Immature natural killer cell (primary cell): ENCODE results near the gene GALNT9. TPM values are rescaled to one million over a fixed set of nuclear protein-coding genes. Genes with fewer than 3 reads are reported as not detected.

Source experiments
- DNase-seq, 3 donors: peaks; one replicate each; pipeline ENCODE4 v3.0.0; 2022; ENCODE audit warnings: mixed read lengths in 1 of 3
- H3K27ac Mint-ChIP-seq, 6 donors: one replicate each; pipeline ENCODE4 v1.8.0; 2020; ENCODE audit warnings: mixed read lengths in 6 of 6, mild to moderate bottlenecking in 5 of 6, inconsistent platforms in 4 of 6, moderate library complexity in 3 of 6
- H3K27me3 Mint-ChIP-seq, 3 donors: one replicate each; pipeline ENCODE4 v1.8.0; 2020 to 2021; ENCODE audit warnings: low read depth in 3 of 3, mild to moderate bottlenecking in 3 of 3, mixed read lengths in 3 of 3, moderate library complexity in 3 of 3, inconsistent platforms in 1 of 3
- H3K36me3 Mint-ChIP-seq, 3 donors: one replicate each; pipeline ENCODE4 v1.8.0; 2020; ENCODE audit warnings: mixed read lengths in 3 of 3, inconsistent platforms in 2 of 3, mild to moderate bottlenecking in 2 of 3
- H3K4me1 Mint-ChIP-seq, 2 donors: one replicate each; pipeline ENCODE4 v1.8.0; 2020; ENCODE audit warnings: inconsistent platforms in 2 of 2, mild to moderate bottlenecking in 2 of 2, mixed read lengths in 2 of 2, moderate library complexity in 1 of 2
- H3K4me3 Mint-ChIP-seq, 5 donors: one replicate each; pipeline ENCODE4 v1.8.0; 2020; ENCODE audit warnings: mild to moderate bottlenecking in 5 of 5, mixed read lengths in 5 of 5, inconsistent platforms in 3 of 5, moderate library complexity in 3 of 5
- H3K9me3 Mint-ChIP-seq, 6 donors: one replicate each; pipeline ENCODE4 v1.8.0; 2020; ENCODE audit warnings: mild to moderate bottlenecking in 6 of 6, mixed read lengths in 6 of 6, inconsistent platforms in 4 of 6, moderate library complexity in 3 of 6
- polyA plus RNA-seq, 3 donors: library from polyadenylated mRNA; unstranded; fragments of 300-500 nt; fragmentation: Illumina TruSeq; gene quantifications; one replicate each; pipeline ENCODE4 v1.2.3, GENCODE V29; 2021

GALNT9 gene
- polyA plus RNA-seq, 3 donors from 2014 or later = not detected

DNA sequence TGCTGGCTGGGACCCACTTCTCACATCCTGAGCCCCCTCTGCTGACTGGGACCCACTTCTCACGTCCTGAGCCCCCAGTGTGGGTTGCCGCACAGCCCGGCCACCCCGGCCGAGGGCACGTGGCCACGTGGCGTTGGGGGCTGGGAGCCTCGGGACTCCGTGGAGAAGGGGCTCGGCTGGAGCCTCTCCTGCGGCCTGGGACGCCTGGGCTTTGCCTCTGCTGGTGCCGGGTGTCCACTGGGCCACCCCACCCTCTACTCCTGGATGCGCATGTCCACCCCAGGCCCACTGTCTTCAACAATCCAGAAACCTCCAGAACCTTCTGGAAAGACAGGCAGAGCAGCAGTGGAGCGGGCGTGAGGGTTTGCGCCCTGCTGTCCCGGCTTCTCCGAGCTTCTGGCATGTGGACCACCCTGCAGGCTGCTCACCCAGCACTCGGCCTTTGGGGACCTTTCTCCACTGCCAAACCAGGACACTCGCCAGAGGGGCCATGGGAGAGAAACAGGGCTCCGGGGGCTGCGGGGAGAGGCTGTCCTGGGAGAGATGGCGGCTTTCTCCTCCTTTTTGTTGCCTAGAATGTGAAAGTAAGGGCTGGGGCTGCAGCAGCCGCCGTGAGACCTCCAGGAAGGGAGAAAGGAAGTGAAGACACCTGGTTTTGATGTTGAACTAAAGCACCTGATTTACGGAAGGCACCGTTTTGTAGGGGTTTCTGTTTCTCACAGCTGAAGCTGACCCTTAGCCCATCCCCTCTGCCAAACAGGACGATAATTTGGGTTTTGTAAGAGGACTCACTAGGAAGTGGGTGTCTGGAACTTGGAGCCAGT is 155.2 kb downstream of the GALNT9 start:
- no peak for DNase-seq
- Mint-ChIP-seq H3K9me3 (no peaks in the 10 kb centered on the region), H3K4me3 (no peak overlapping the region), H3K36me3 (no peaks in the 10 kb centered on the region), H3K27ac (no peak overlapping the region), H3K4me1 (no peaks in the 10 kb centered on the region), H3K27me3 (peaks cover 2 to 6% (median 4%) of the 10 kb centered on the region in 3 donors)

- no peak overlapping the region for H3K4me3 Mint-ChIP-seq
- no peaks in the 10 kb centered on the region for H3K9me3 Mint-ChIP-seq
- no peaks in the 10 kb centered on the region for H3K4me1 Mint-ChIP-seq
- no peaks in the 10 kb centered on the region for H3K36me3 Mint-ChIP-seq
- peaks cover 2 to 4% (median 3%) of the 10 kb centered on the region in 3 donors for H3K27me3 Mint-ChIP-seq
- no peak overlapping the region for H3K27ac Mint-ChIP-seq
- no peak for DNase-seq
These were observed 156.0 kb downstream of the GALNT9 start for GRCh38 chr12:132173135-132174014.

DNA sequence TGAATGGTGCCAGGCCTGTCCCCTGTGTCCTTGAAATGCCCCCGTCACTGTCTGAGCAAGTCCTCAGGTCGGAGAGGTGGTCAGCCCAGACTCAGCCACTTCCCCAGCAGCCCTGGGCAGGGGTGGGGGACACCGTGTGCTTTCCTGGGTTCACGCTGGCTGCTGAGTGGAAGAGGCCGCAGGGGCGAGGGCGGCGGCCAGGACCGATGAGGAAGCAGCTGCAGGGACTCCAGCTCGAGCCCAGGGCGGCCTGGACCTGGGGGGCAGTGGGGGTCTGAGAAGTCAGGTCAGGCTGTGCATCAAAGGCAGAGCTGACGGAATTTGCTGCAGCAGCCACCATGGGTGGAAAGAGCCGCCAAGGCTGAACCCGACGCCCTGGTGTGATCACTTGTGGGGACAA is 156.8 kb downstream of the GALNT9 start:
- Mint-ChIP-seq H3K27ac (no peak overlapping the region), H3K4me1 (no peaks in the 10 kb centered on the region), H3K9me3 (no peaks in the 10 kb centered on the region), H3K27me3 (peaks cover 2 to 4% (median 2%) of the 10 kb centered on the region in 3 donors), H3K4me3 (no peak overlapping the region), H3K36me3 (no peaks in the 10 kb centered on the region)
- no peak for DNase-seq

DNA sequence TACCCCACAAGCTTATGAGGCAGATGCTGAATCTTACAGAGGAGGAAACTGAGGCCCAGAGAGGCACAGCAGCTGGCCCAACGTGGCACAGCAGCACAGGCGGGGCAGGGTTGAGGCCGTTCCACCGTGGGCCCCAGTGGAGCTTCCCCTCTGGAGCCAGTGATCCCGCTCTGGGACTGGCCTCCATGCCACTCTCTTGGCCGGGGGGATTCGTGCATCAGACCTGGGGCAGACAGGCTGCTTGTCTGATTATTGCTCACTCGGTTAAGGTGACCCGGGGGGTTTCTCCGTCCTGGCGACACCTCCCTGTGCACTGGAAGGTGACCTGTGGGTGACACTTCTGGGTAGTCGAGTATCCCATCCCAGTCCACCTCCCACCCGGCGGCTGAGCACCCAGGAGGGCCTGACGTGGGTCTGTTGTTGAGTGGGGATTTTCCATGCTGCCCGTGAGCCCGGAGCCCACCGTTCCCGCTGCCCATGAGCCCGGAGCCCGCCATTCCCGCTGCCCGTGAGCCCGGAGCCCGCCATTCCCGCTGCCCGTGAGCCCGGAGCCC is 157.3 kb downstream of the GALNT9 start:
- H3K36me3 Mint-ChIP-seq = no peaks in the 10 kb centered on the region
- DNase-seq = no peak

GRCh38 chr12:132171293-132171967 is 158.0 kb downstream of the GALNT9 start:
- Mint-ChIP-seq H3K36me3 (no peaks in the 10 kb centered on the region), H3K9me3 (no peaks in the 10 kb centered on the region), H3K27ac (no peak overlapping the region), H3K4me1 (no peaks in the 10 kb centered on the region), H3K4me3 (no peak overlapping the region), H3K27me3 (peaks cover 2 to 4% (median 2%) of the 10 kb centered on the region in 3 donors)
- DNase-seq = no peak

More for the DNA sequence above, 157.3 kb downstream of the GALNT9 start:
- Mint-ChIP-seq H3K4me3 (no peak overlapping the region), H3K4me1 (no peaks in the 10 kb centered on the region), H3K27ac (no peak overlapping the region), H3K27me3 (peaks cover 2 to 4% (median 2%) of the 10 kb centered on the region in 3 donors), H3K9me3 (no peaks in the 10 kb centered on the region)

GRCh38 chr12:132170637-132171292 is 158.6 kb downstream of the GALNT9 start:
- peaks cover 2 to 4% (median 2%) of the 10 kb centered on the region in 3 donors for H3K27me3 Mint-ChIP-seq
- H3K36me3 Mint-ChIP-seq = no peaks in the 10 kb centered on the region
- no peaks in the 10 kb centered on the region for H3K4me1 Mint-ChIP-seq
- no peak for DNase-seq
- no peak overlapping the region for H3K27ac Mint-ChIP-seq
- no peak overlapping the region for H3K4me3 Mint-ChIP-seq
- H3K9me3 Mint-ChIP-seq = no peaks in the 10 kb centered on the region

- no peak overlapping the region for H3K27ac Mint-ChIP-seq
- no peak overlapping the region for H3K4me3 Mint-ChIP-seq
- H3K9me3 Mint-ChIP-seq = no peaks in the 10 kb centered on the region
- H3K27me3 Mint-ChIP-seq = peaks cover 2 to 4% (median 2%) of the 10 kb centered on the region in 3 donors
- DNase-seq = no peak
- no peaks in the 10 kb centered on the region for H3K36me3 Mint-ChIP-seq
- no peaks in the 10 kb centered on the region for H3K4me1 Mint-ChIP-seq
These were observed 159.2 kb downstream of the GALNT9 start for GRCh38 chr12:132170094-132170636.

GRCh38 chr12:132169376-132169775 is 160.0 kb downstream of the GALNT9 start:
- Mint-ChIP-seq H3K4me1 (peaks cover 0 to under 1% of the 10 kb centered on the region in 2 donors), H3K27ac (no peak overlapping the region), H3K4me3 (no peak overlapping the region), H3K27me3 (peaks cover 2 to 4% (median 2%) of the 10 kb centered on the region in 3 donors), H3K9me3 (no peaks in the 10 kb centered on the region), H3K36me3 (no peaks in the 10 kb centered on the region)
- no peak for DNase-seq

DNA sequence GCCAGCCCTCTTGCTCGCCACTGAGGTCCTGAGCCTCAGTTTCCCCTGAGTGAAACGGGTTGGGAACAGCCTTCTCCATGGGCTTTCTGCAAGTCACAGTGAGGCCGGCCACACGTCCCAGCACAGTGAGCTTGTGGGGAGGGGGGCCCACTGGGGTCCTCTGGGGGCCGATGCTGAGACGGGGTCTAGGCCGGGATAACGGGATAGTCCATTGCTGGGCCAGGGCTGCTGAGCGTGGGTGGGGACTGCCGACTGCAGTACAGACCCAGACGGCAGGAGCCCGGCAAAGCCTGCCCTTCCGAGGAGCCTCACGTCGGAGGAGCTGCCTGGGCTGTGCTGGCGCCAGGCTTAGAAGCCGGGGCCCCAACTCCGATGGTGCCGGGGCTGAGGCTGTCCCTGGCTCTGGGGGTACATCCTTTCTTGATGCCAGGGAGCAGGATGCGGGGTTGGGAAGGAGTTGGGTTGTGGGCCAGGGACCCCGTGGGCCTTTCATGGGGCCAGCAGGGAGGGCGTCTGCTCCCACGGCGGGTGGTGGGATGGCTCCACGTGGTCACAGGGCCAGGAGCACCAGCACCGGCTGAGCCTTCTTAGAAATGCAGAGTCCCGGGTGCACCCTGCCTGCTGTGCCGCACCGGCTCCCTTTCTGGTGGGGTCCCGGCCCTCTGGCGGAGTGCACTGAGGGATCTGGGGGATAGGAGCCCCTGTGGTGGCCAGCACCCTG is 160.9 kb downstream of the GALNT9 start:
- Mint-ChIP-seq H3K36me3 (no peaks in the 10 kb centered on the region), H3K4me1 (peaks cover 0 to 6% of the 10 kb centered on the region in 2 donors), H3K9me3 (no peaks in the 10 kb centered on the region), H3K4me3 (no peak overlapping the region), H3K27ac (no peak overlapping the region), H3K27me3 (peaks cover 2 to 4% (median 4%) of the 10 kb centered on the region in 3 donors)
- no peak for DNase-seq

DNA sequence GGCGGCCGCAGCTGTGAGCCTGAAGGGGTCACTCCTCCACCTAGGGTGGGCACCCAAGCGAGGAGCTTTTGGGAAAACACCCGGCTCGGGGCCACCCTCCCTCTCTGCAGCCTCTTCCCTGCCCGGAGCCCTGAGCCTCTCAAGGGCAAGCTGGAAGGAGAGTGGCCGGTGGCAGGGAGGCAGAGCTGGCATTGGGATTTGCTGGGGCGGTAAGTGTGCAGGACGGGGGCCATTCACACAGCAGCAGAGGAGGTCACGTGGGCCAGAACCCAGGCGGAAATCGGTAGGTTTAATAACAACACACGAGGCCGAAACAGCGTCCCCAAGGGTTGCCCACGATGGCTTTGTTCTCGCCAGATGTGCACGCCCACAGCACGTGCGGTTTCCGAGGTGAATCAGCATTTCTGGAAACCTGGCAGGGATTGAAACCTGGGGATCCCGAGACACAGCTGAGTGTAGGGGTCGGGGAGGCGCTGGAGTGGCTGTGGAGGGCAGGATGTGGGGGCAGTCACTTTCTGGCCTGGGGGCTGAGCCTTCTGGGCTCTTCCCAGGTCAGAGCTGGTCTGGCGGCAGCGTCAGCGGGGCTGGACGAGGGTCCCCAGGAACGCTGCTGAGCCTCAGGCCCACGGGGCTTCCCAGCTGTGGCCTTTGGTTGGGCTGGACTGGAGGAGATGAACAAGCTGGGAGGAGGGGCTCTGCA is 161.6 kb downstream of the GALNT9 start:
- H3K27me3 Mint-ChIP-seq = peaks cover 2% of the 10 kb centered on the region in 3 donors
- H3K9me3 Mint-ChIP-seq = no peaks in the 10 kb centered on the region
- H3K4me1 Mint-ChIP-seq = peaks cover 0 to 6% of the 10 kb centered on the region in 2 donors
- H3K4me3 Mint-ChIP-seq = no peak overlapping the region
- DNase-seq = no peak
- no peak overlapping the region for H3K27ac Mint-ChIP-seq
- no peaks in the 10 kb centered on the region for H3K36me3 Mint-ChIP-seq

DNA sequence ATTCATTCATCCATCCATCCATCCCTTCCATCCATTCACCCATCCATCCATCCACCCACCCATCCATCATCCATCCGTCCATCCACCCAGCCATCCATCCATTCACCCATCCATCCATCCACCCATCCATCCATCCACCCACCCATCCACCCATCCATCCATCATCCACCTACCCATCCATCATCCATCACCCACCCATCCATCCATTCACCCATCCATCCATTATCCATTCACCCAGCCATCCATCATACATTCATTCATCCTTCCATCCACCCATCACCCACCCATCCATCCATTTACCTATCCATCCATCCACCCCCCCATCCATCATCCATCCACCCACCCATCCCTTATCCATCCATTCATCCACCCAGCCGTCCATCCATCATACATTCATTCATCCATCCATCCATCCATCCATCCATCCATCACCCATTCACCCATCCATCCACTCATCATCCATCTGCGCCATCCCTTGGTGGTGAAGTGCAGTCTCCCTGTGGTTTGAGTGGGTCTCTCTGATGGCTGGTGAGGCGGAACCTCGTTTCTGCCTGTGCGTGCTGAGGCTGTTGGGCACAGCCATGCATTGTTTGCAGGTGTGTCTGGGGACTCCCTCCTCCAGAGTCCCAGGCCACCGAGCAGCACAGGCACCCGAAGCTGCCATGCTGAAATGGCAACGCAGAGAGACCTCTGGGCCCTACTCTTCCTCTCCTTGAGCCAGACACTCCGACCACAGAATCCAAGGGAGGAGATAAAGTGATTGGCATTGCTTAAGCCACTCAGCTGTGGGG is 162.4 kb downstream of the GALNT9 start:
- Mint-ChIP-seq H3K4me1 (peaks cover 0 to 6% of the 10 kb centered on the region in 2 donors), H3K36me3 (no peaks in the 10 kb centered on the region), H3K27ac (peak overlapping the region in 1 of 6 donors; percentile 71), H3K9me3 (no peaks in the 10 kb centered on the region), H3K27me3 (peaks cover 0 to 2% (median 2%) of the 10 kb centered on the region in 3 donors), H3K4me3 (no peak overlapping the region)
- DNase-seq = no peak
